KMS-11 (cell line): ENCODE data around the gene ZNF552.

Experiments used
- H2AFZ ChIP-seq: fragments of 200-600 bp; sonication (generic); 2 replicates; pipeline ENCODE4 v1.6.1; 2016; ENCODE audit warnings: antibody characterized with exemption, mixed run types, low read depth
- H3K27ac ChIP-seq: fragments of 200-600 bp; sonication (generic); 2 replicates; pipeline ENCODE4 v1.6.1; 2016; ENCODE audit warnings: mild to moderate bottlenecking, mixed run types
- H3K27me3 ChIP-seq: fragments of 200-600 bp; sonication (generic); 2 replicates; pipeline ENCODE4 v1.6.1; 2017; ENCODE audit warnings: mild to moderate bottlenecking, low read depth, mixed run types, moderate library complexity; ENCODE audit not compliant: insufficient read depth
- H3K36me3 ChIP-seq: fragments of 200-600 bp; sonication (generic); 2 replicates; pipeline ENCODE4 v1.6.1; 2017; ENCODE audit warnings: mild to moderate bottlenecking, mixed run types; ENCODE audit not compliant: insufficient read depth
- H3K4me1 ChIP-seq: fragments of 200-600 bp; sonication (generic); 2 replicates; pipeline ENCODE4 v1.6.1; 2016; ENCODE audit warnings: mild to moderate bottlenecking, low read depth, mixed run types; ENCODE audit not compliant: poor library complexity, severe bottlenecking
- H3K4me2 ChIP-seq: fragments of 200-600 bp; sonication (generic); 2 replicates; pipeline ENCODE4 v1.7.0; 2016; ENCODE audit warnings: mild to moderate bottlenecking, mixed run types
- H3K4me3 ChIP-seq: fragments of 200-600 bp; sonication (generic); IDR thresholded peaks from 2 replicates; pipeline ENCODE4 v1.6.1; 2017; ENCODE audit warnings: low read depth, low read length, mixed read lengths; ENCODE audit not compliant: insufficient read depth
- H3K79me2 ChIP-seq: fragments of 200-600 bp; sonication (generic); 2 replicates; pipeline ENCODE4 v1.6.1; 2016; ENCODE audit warnings: low read depth, mixed run types; ENCODE audit not compliant: insufficient read depth
- H3K9ac ChIP-seq: fragments of 200-600 bp; sonication (generic); 2 replicates; pipeline ENCODE4 v1.6.1; 2016; ENCODE audit warnings: mild to moderate bottlenecking, mixed run types
- H4K20me1 ChIP-seq: fragments of 200-600 bp; sonication (generic); 2 replicates; pipeline ENCODE4 v1.6.1; 2016; ENCODE audit warnings: mild to moderate bottlenecking, mixed run types; ENCODE audit not compliant: insufficient read depth
- CTCF ChIP-seq: fragments of 200-600 bp; sonication (generic); conservative IDR thresholded peaks from 2 replicates; pipeline ENCODE4 v1.6.1; 2017; ENCODE audit warnings: low read depth, mild to moderate bottlenecking, antibody characterized with exemption, low read length, moderate library complexity, mixed read lengths

Gene ZNF552

GRCh38 chr19:57776764-57777296, 37.9 kb downstream of the ZNF552 start:
- Histone ChIP-seq H3K79me2 (peaks cover 51% of the 10 kb centered on the region; the same call in 1 of the 2 replicates), H3K4me3 (no peak overlapping the region), H4K20me1 (no peaks in the 10 kb centered on the region), H3K36me3 (peaks cover 30% of the 10 kb centered on the region; the same call in 1 of the 2 replicates), H3K27ac (no peak overlapping the region), H3K27me3 (no peaks in the 10 kb centered on the region), H3K4me1 (peaks cover 16% of the 10 kb centered on the region), H3K9ac (no peak overlapping the region), H3K4me2 (no peak overlapping the region), H2AFZ (no peak overlapping the region)
- no peak for TF ChIP-seq CTCF

GRCh38 chr19:57773488-57773887, 41.2 kb downstream of the ZNF552 start:
- Histone ChIP-seq H3K4me1 (peaks cover 16% of the 10 kb centered on the region), H3K4me3 (no peak overlapping the region), H3K36me3 (peaks cover 21% of the 10 kb centered on the region; the same call in 1 of the 2 replicates), H4K20me1 (no peaks in the 10 kb centered on the region), H3K27me3 (no peaks in the 10 kb centered on the region), H3K79me2 (peaks cover 67% of the 10 kb centered on the region), H2AFZ (no peak overlapping the region), H3K9ac (no peak overlapping the region), H3K4me2 (no peak overlapping the region), H3K27ac (no peak overlapping the region)
- TF ChIP-seq CTCF = no peak

GRCh38 chr19:57771417-57771816, 43.3 kb downstream of the ZNF552 start:
- peaks cover 16% of the 10 kb centered on the region for H3K4me1 ChIP-seq
- peaks cover 14% of the 10 kb centered on the region; the same call in 1 of the 2 replicates for H3K36me3 ChIP-seq
- H3K4me3 ChIP-seq = no peak overlapping the region
- H4K20me1 ChIP-seq = no peaks in the 10 kb centered on the region
- H3K79me2 ChIP-seq = peaks cover 53% of the 10 kb centered on the region
- no peak for TF ChIP-seq CTCF
- H3K27ac ChIP-seq = no peak overlapping the region
- H3K9ac ChIP-seq = no peak overlapping the region
- H3K27me3 ChIP-seq = no peaks in the 10 kb centered on the region
- no peak overlapping the region for H3K4me2 ChIP-seq
- no peak overlapping the region for H2AFZ ChIP-seq

GRCh38 chr19:57769345-57770131, 45.2 kb downstream of the ZNF552 start, which contains the start of gene ZNF586:
Gene ZNF586, plus strand, starts transcription at chr19:57769676. Its CDS starts 167 bp downstream, at chr19:57769843.
- Histone ChIP-seq H3K36me3 (peaks cover 6% of the 10 kb centered on the region; the same call in 1 of the 2 replicates), H3K79me2 (peaks cover 42% of the 10 kb centered on the region), H3K4me3 (no peak within 1 kb of the TSS), H3K27ac (peak within 1 kb of the TSS; percentile 43; the same call in 1 of the 2 replicates), H3K4me1 (peaks cover 2% of the 10 kb centered on the region), H3K9ac (peak within 1 kb of the TSS; percentile 37; the same call in 1 of the 2 replicates), H3K27me3 (no peaks in the 10 kb centered on the region), H2AFZ (peak within 1 kb of the TSS; percentile 49; the same call in 1 of the 2 replicates), H4K20me1 (no peaks in the 10 kb centered on the region), H3K4me2 (peak within 1 kb of the TSS; percentile 65)
- no peak for TF ChIP-seq CTCF
